Caki2 (cell line): ENCODE data around the gene INTS7. TPM values are rescaled to one million over a fixed set of nuclear protein-coding genes. Genes with fewer than 3 reads are reported as not detected.

Experiments used
- DNase-seq: peaks from one replicate; pipeline ENCODE4 v3.0.0-alpha.2; 2015; ENCODE audit warnings: low read depth
- in situ Hi-C: cut with HindIII; loops from 2 replicates; pipeline ENCODE4 v1.10.0; 2016; ENCODE audit warnings: low sequenced_read_pairs, low pct_unique_long_range_greater_than_20kb, mixed read lengths
- total RNA-seq: library from RNA; depleted of rRNA; stranded (reverse); fragments of >200 nt; shearing (Covaris generic); gene quantifications from 2 replicates; pipeline ENCODE4 v1.2.3, GENCODE V29; 2014; ENCODE audit warnings: low replicate concordance; rRNA removed

INTS7 gene
- total RNA-seq, 1 experiment from 2014 or later = 24.4 TPM

- in situ Hi-C loops = no loop called here
- no peak for DNase-seq
Observed at GRCh38 chr1:211896958-211897357, 138.4 kb downstream of the INTS7 start.

- in situ Hi-C loops = no loop called here
- no peak for DNase-seq
Observed at GRCh38 chr1:211895126-211895759, 140.1 kb downstream of the INTS7 start.

- in situ Hi-C loops = no loop called here
- no peak for DNase-seq
Observed at GRCh38 chr1:211894312-211894711, 141.0 kb downstream of the INTS7 start.

GRCh38 chr1:211893260-211893659 lies 142.1 kb downstream of the INTS7 start:
- in situ Hi-C loops = no loop called here
- no peak for DNase-seq

- in situ Hi-C loops = no loop called here
- DNase-seq = no peak
Observed at GRCh38 chr1:211892577-211892976, 142.8 kb downstream of the INTS7 start.

GRCh38 chr1:211891708-211892107 lies 143.6 kb downstream of the INTS7 start:
- no peak for DNase-seq
- in situ Hi-C loops = no loop called here

Other genes starting within 250 kb of the INTS7 start
- gene LPGAT1, start 204.8 kb downstream of the INTS7 start, total RNA-seq = 29.7 and 38.8 TPM in 2 replicates
- gene DTL, start 191 bp upstream of the INTS7 start, total RNA-seq = 42.8 and 53.5 TPM in 2 replicates
- 69.9 and 85.8 TPM in 2 replicates for gene PPP2R5A, start 249.9 kb upstream of the INTS7 start, total RNA-seq